ENCODE measurements around the gene RSBN1. TPM values are rescaled to one million over a fixed set of nuclear protein-coding genes. Genes with fewer than 3 reads are reported as not detected.

The RSBN1 gene
- total and polyA plus RNA-seq, 9 of the 15 experiments (the other 6 are each of a cell fraction or from before 2014, with no cell fraction given) = 4.5 to 24.3 (median 13.0) TPM

GRCh38 chr1:113758631-113759332 is 53.5 kb downstream of the RSBN1 start (continued):
- TF ChIP-seq ZBTB17 (CRISPR knock-in tag; IDR thresholded peaks at IDR 0.05) = peak; percentile 99
- 0 out of 2 replicates have a peak, but pooled peaks have one; percentile 22 for TF ChIP-seq ZC3H4 (CRISPR knock-in tag; IDR thresholded peaks at IDR 0.05; ENCODE audit: borderline replicate concordance)
- TF ChIP-seq CSDE1 (IDR thresholded peaks at IDR 0.05) = peak in 1 of 2 experiments; percentile 90; a peak in 2 of 4 replicates
- TF ChIP-seq SAFB2 (IDR thresholded peaks at IDR 0.05; ENCODE audit: borderline replicate concordance, low read depth, low read length, severe bottlenecking) = no peak
- no peak for TF ChIP-seq PATZ1 (CRISPR knock-in tag; IDR thresholded peaks at IDR 0.05; ENCODE audit: borderline replicate concordance)
- peak; percentile 29 to 38; a peak in 1 of 4 replicates for TF ChIP-seq MAZ (CRISPR knock-in tag; conservative IDR thresholded peaks at IDR 0.05 in 1 of 2, IDR thresholded peaks at IDR 0.05 in 1 of 2)
- TF ChIP-seq ZNF584 (CRISPR knock-in tag; IDR thresholded peaks at IDR 0.05; ENCODE audit: low read depth) = 0 out of 2 replicates have a peak, but pooled peaks have one; percentile 7
- TF ChIP-seq GTF2B (IDR thresholded peaks at IDR 0.05; ENCODE audit: extremely low read depth, insufficient read length) = no peak
- no peak for TF ChIP-seq IRF2 (CRISPR knock-in tag; IDR thresholded peaks at IDR 0.05)
- no peak for TF ChIP-seq ZNF77 (CRISPR knock-in tag; IDR thresholded peaks at IDR 0.05)
- peak; percentile 79 for TF ChIP-seq U2AF1 (optimal IDR thresholded peaks at IDR 0.05; ENCODE audit: low read depth, low read length)
- peak; percentile 56; the same call in 1 of the 2 replicates for TF ChIP-seq ZNF668 (CRISPR knock-in tag; IDR thresholded peaks at IDR 0.05)
- TF ChIP-seq ZC3H8 (IDR thresholded peaks at IDR 0.05) = 0 out of 2 replicates have a peak, but pooled peaks have one; percentile 56
- TF ChIP-seq SIN3B (IDR thresholded peaks at IDR 0.05; ENCODE audit: low read depth) = peak; percentile 34; the same call in 1 of the 2 replicates
- no peak for TF ChIP-seq PHF8 (IDR thresholded peaks at IDR 0.05; ENCODE audit: borderline replicate concordance, low read length)
- TF ChIP-seq PHF20 (IDR thresholded peaks at IDR 0.05; ENCODE audit: partially characterized antibody) = no peak
- TF ChIP-seq ZNF511 (CRISPR knock-in tag; IDR thresholded peaks at IDR 0.05) = peak; percentile 30; the same call in 1 of the 2 replicates
- TF ChIP-seq JUNB (CRISPR knock-in tag; conservative IDR thresholded peaks at IDR 0.05) = no peak
- TF ChIP-seq SRSF7 (optimal IDR thresholded peaks at IDR 0.05; ENCODE audit: low read depth, low read length) = no peak
- peak; percentile 81 for TF ChIP-seq CHD1 (IDR thresholded peaks at IDR 0.05; ENCODE audit: low read length)
- TF ChIP-seq ZNF175 (CRISPR knock-in tag; IDR thresholded peaks at IDR 0.05; ENCODE audit: low read depth) = no peak
- no peak for TF ChIP-seq ZFX (CRISPR knock-in tag; IDR thresholded peaks at IDR 0.05)
